Vagina (tissue), 2 donors: ENCODE results near the gene APOL3.

Source experiments
- POLR2AphosphoS5 ChIP-seq, 2 donors: sonication (generic); formaldehyde crosslinking; IDR thresholded peaks; one replicate each; pipeline ENCODE4 v1.9.0; 2017; ENCODE audit warnings: antibody characterized with exemption in 2 of 2, mild to moderate bottlenecking in 2 of 2, low read depth in 1 of 2; ENCODE audit not compliant: insufficient read depth in 1 of 2
- TF ChIP-seq, protein P1 (sequence below), 3 experiments: fragments of 450-650 bp in 2 of 3; fragments of 200-600 bp in 1 of 3; sonication (generic) in 1 of 3; IDR thresholded peaks; one replicate each; pipeline ENCODE4 v1.5.1; 2017 to 2019; ENCODE audit warnings: antibody characterized with exemption in 3 of 3, mild to moderate bottlenecking in 2 of 3, moderate library complexity in 2 of 3

DNA sequence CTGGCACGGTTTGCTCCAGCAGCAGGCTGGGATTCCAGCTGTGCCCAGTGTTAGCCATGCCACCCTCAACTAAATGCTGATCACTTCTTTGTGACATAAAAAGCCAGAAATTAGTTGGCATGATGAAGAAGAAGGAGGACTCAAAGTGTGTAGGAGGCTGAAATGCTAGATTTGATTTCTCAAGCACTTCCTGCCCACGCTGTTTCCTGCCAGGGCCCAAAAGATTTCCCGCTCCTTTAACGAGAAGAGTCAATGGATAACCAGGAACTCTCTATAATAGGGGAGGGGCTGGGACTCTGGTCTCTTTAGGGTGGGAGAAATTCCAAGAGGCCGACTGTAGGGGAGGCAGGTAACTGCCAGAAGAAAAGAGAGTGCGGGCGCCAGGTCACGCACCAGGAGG, 26.4 kb downstream of the APOL3 start:
- TF ChIP-seq, protein P1, sequence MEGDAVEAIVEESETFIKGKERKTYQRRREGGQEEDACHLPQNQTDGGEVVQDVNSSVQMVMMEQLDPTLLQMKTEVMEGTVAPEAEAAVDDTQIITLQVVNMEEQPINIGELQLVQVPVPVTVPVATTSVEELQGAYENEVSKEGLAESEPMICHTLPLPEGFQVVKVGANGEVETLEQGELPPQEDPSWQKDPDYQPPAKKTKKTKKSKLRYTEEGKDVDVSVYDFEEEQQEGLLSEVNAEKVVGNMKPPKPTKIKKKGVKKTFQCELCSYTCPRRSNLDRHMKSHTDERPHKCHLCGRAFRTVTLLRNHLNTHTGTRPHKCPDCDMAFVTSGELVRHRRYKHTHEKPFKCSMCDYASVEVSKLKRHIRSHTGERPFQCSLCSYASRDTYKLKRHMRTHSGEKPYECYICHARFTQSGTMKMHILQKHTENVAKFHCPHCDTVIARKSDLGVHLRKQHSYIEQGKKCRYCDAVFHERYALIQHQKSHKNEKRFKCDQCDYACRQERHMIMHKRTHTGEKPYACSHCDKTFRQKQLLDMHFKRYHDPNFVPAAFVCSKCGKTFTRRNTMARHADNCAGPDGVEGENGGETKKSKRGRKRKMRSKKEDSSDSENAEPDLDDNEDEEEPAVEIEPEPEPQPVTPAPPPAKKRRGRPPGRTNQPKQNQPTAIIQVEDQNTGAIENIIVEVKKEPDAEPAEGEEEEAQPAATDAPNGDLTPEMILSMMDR (IDR thresholded peaks at IDR 0.05) = no peak
- TF ChIP-seq POLR2AphosphoS5 (IDR thresholded peaks at IDR 0.05; ENCODE audit: insufficient read depth in 1 of 2, low read depth in 1 of 2) = no peak
